HL-60 (cell line): ENCODE measurements around the gene AOPEP.

Experiments
- CTCF ChIP-seq: IDR thresholded peaks from one replicate; pipeline ENCODE4 v1.5.1; 2011; ENCODE audit warnings: low read length, control low read depth, inconsistent platforms; ENCODE audit not compliant: insufficient read depth
- POLR2AphosphoS5 ChIP-seq: IDR thresholded peaks from 2 replicates; pipeline ENCODE4 v1.6.1; 2012; ENCODE audit warnings: low read depth
- REST ChIP-seq: IDR thresholded peaks from 2 replicates; pipeline ENCODE4 v1.6.1; 2012; ENCODE audit warnings: low read depth; ENCODE audit not compliant: insufficient replicate concordance

- TF ChIP-seq CTCF, result no peak
- no peak for TF ChIP-seq POLR2AphosphoS5
- TF ChIP-seq REST, result no peak
Measured at GRCh38 chr9:95055851-95056551, 329.5 kb downstream of the AOPEP start.
